Measurements from ENCODE around the gene RANBP10. TPM values are rescaled to one million over a fixed set of nuclear protein-coding genes. Genes with fewer than 3 reads are reported as not detected.

RANBP10 gene
- total RNA-seq, 1 experiment from 2014 or later = 1.8 TPM

DNA sequence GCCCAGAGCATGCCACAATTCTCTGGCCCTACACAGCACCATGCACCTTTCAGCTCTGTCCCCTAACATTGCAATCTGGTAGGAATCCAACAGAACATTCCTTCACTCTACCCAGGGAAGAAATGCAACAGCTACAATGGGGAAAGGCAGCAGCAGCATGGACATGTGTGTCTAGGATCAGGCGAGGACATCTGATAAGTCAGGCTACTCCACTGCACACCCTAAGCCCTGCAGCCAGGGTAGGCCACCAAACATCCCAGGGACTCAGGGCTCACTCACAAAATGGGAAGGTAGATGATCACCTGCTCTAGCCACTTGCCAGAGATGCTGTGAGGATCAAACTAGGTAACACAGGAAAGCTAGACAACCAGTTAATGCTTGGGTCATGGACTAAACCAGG is 5.1 kb downstream of the RANBP10 start:
- Histone ChIP-seq H3K27me3 (no peaks in the 10 kb centered on the region), H3K4me3 (no peak overlapping the region), H3K9me3 (no peaks in the 10 kb centered on the region), H3K36me3 (no peaks in the 10 kb centered on the region; the same call in 1 of the 2 replicates)
- DNase-seq = no peak

DNA sequence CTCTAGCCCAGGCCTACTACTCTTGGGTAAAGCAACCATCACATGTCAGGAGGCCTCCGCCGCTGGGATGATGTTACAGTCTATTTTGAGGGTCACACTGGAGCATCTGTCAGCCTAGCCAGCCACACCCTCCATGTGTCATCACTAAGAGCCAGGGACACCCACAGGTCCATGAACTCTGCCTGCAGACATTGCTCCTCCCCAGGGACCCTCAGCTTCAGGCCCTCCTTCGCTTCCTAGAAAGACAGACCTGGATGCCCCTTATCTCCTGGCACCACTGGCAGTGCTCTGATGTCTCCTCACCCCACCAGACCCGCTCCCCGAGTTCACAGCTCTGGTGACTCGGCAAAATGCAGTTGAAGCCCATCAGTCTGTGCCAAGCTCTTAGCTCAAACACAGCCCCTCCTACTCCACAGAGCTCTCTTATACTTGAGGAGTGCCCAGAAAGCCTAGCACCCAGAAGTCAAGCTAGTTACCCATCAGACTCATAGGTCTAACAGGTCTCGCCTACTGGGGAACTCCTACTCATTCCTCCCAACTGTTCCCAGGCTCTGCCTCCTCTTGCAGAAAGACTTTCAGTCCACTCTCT is 5.9 kb downstream of the RANBP10 start:
- Histone ChIP-seq H3K4me3 (no peak overlapping the region), H3K9me3 (no peaks in the 10 kb centered on the region), H3K27me3 (no peaks in the 10 kb centered on the region), H3K36me3 (no peaks in the 10 kb centered on the region; the same call in 1 of the 2 replicates)
- DNase-seq = no peak

DNA sequence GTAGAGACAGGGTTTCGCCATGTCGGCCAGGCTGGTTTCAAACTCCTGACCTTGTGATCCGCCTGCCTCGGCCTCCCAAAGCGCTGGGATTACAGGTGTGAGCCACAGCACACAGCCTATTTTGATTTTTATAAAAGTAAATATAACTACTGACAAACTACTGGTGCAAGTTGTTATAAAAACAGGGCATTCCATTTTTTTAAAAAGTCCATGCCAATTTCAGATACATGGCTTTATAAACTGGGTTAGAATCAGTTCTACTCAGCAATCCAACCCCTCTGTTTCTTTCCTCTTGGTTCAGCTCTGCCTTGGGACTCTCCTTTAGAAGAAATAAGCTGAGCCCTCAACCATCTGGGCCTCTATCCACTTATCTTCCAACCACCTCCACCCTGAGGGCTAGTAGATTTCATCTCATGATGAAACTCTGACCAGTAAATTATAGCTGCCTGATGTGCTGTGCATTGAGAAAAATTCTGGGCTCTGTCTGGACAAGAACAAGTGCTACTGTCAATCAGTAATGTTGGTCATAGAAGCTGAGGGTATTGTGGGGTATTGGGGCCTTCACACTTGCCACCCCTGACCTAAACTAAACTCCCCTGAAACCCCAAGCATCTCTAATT is 10.2 kb downstream of the RANBP10 start:
- no peak for DNase-seq
- Histone ChIP-seq H3K36me3 (no peaks in the 10 kb centered on the region), H3K27me3 (no peaks in the 10 kb centered on the region), H3K4me3 (no peak overlapping the region), H3K9me3 (no peaks in the 10 kb centered on the region)

DNA sequence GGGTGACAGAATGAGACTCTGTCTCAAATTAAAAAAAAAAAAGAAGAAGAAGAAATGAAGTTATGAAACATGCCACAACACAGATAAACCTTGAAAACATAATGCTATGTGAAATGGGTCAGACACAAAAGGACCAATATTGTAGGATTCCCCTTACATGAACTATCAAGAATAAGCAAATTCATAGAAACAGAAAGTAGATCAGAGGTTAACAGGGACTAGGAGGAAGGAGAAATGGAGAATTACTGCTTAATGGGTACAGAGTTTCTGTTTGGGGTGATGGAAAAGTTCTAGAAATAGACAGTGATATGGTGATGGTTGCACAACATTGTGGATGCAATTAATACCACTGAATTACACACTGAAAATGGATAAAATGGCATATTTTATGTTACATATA is 16.3 kb downstream of the RANBP10 start:
- H3K27me3 ChIP-seq = no peaks in the 10 kb centered on the region
- no peak for DNase-seq
- H3K4me3 ChIP-seq = no peak overlapping the region
- no peaks in the 10 kb centered on the region for H3K9me3 ChIP-seq
- no peaks in the 10 kb centered on the region for H3K36me3 ChIP-seq

DNA sequence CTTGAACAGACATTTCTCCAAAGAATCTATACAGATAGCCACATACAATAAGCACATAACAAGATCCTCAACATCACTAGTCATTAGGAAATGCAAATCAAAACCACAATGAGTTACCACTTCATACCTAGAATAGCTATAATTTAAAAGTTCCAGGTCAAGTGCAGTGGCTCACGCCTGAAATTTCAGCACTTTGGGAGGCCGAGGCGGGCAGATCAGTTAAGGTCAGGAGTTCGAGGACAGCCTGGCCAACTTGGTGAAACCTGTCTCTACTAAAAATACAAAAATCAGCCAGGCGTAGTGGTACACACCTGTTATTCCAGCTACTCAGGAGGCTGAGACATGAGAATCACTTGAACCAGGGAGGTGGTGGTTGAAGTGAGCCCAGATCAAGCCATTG is 19.9 kb downstream of the RANBP10 start:
- DNase-seq = no peak
- no peaks in the 10 kb centered on the region for H3K27me3 ChIP-seq
- H3K9me3 ChIP-seq = no peaks in the 10 kb centered on the region
- no peaks in the 10 kb centered on the region for H3K36me3 ChIP-seq
- H3K4me3 ChIP-seq = no peak overlapping the region

DNA sequence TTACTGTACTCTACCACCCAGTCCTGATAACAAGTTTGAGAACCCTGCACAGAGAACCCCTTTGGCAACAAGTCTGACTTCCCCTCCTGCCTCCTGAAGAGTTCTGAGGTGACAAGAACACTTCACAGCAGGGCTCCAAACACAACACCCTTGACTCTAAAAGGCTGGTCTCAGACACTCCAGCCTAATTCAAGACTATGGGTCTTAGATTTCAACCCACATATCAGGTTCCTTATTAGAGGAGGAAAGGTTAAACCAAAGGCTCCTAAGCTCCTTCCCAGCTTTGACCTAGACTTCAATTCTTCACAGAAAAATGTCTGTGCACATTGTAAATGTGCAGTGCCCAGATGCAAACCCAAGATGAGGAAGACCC is 23.0 kb downstream of the RANBP10 start:
- Histone ChIP-seq H3K36me3 (no peaks in the 10 kb centered on the region), H3K4me3 (no peak overlapping the region)
- no peak for DNase-seq

DNA sequence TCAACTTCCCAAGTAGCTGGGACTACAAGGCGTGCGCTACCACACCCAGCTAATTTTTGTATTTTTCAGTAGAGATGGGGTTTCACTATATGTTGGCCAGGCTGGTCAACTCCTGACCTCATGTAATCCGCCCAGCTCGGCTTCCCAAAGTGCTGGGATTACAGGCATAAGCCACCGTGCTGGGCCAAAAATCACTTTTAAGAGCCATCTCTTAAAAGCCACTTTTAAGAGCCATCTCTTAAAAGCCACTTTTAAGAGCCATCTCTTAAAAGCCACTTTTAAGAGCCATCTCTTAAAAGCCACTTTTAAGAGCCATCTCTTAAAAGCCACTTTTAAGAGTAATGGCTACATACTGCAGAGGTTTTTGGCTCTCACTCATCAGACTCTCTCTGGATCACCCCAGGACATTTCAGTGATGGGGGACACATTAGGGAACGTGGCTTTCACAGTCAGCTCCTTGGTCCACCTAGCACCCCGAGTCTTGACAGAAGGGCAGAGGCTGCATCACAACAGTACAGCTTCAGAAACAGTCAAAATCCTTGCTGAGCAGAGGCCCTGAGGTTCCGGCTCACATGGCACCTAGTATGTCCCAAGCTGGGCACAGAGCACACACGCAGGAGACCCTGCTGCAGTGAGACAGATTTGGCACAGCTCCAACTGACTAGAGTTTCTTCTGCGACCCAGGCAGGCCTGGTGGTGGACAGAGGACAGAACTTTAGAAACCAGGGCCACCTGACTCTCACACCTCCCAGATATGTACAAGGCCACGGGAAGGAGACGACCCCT is 23.6 kb downstream of the RANBP10 start:
- Histone ChIP-seq H3K9me3 (no peaks in the 10 kb centered on the region), H3K36me3 (no peaks in the 10 kb centered on the region), H3K27me3 (no peaks in the 10 kb centered on the region), H3K4me3 (no peak overlapping the region)
- DNase-seq = no peak

More for the DNA sequence above, 23.0 kb downstream of the RANBP10 start:
- Histone ChIP-seq H3K9me3 (no peaks in the 10 kb centered on the region), H3K27me3 (no peaks in the 10 kb centered on the region)

DNA sequence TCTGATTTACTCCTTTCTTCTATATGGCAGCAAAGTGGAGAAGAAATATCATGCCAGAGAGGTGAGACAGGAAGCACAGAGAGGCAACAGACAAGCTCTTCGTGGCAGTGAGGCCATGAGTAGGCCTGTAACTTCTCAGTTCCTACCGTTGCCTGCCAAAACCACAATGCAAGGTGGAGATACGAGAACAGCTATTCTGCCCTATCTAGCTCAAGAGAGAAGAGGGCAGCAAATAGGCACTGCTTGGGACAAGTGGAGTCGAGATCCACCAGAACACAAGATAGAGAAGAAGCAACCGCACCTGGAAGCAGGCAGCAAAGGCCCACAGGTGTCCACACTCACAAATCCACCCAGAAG is 24.8 kb downstream of the RANBP10 start:
- Histone ChIP-seq H3K36me3 (no peaks in the 10 kb centered on the region), H3K9me3 (no peaks in the 10 kb centered on the region), H3K27me3 (no peaks in the 10 kb centered on the region), H3K4me3 (no peak overlapping the region)
- DNase-seq = no peak

DNA sequence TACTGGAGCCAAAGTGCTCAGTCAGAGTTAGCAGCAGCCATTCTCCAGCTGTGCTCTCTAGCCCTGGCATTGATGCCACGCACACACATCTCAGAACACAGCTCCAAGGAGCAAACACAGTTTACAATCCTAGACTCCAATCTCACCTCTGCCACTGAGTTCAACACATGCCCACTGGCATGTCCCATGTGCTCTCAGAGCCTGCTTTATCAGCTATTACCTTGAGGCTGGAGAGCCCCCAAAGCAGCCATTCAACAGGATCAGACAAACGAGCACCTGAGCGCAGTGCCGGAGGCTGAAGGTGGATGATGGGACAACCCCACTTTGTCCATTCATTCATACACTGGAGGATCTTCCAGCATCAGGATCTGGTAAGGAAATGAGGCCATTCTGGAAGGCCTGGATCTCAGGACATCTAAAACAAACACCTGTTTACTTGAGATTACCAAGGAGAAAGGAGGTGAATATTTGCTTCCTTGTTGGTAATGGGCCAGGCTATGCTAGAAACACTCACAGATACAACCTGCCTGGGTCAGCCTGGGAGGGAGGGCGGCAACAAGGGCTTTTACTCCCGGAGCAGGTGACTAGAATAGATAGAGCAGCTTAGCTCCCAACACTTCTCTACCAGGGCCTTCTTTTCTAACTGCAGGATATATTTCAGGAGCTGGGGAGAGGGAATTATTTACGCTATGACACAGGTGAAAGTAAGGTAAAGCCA is 25.4 kb downstream of the RANBP10 start:
- Histone ChIP-seq H3K9me3 (no peaks in the 10 kb centered on the region), H3K27me3 (no peaks in the 10 kb centered on the region), H3K4me3 (no peak overlapping the region), H3K36me3 (no peaks in the 10 kb centered on the region)
- DNase-seq = no peak

DNA sequence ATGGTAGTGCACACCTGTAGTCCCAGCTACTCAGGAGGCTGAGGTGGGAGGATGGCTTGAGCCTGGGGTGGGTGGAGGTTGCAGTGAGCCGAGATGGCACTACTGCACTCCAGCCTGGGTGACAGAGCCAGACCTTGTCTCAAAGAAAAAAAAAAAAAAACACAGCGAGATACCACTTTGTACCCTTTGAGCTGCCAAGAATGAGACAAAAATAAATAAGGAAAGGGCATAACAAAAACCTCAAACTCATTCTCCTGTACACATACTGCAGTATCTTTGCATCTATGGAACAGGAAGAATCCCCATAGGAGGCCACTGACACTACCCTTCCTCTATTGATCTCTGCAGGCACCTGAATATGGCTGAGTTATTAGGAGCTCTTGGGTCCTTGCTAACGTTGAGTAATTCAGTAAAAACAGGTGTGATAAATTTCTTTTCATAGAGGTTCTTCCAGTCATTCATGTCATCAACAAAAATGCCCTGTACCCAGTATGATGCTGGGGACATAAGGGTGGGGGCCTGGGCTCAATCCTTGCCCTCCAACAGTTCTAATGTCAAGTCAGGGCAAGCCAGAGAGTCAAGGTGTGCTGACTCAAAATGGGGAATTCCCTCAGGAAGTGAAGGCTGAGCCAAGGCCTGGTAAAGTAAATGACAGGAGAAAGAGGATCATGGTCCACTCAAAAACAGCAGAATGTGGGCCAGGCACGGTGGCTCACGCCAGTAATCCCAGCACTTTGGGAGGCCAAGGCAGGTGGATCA is 26.9 kb downstream of the RANBP10 start:
- Histone ChIP-seq H3K4me3 (no peak overlapping the region), H3K36me3 (no peaks in the 10 kb centered on the region)
- DNase-seq = no peak

DNA sequence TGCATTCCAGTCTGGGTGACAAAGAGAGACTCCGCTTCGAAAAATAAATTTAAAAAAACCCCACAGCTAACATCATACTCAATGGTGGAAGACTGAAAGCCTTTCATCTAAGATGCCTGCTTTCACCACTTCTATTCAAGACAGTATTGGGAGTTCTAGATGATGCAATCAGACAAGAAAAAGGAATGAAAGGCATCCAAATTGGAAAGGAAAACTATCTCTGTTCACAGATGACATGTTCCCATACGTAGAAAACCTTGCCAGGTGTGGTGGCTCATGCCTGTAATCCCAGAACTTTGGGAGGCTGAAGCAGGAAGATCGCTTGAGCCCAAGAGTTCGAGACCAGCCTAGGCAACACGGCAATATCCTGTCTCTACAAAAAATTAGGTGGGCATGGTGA is 31.1 kb downstream of the RANBP10 start:
- no peak for DNase-seq
- Histone ChIP-seq H3K4me3 (no peak overlapping the region), H3K9me3 (no peaks in the 10 kb centered on the region), H3K27me3 (no peaks in the 10 kb centered on the region), H3K36me3 (no peaks in the 10 kb centered on the region)

More for the DNA sequence above, 26.9 kb downstream of the RANBP10 start:
- no peaks in the 10 kb centered on the region for H3K27me3 ChIP-seq
- H3K9me3 ChIP-seq = no peaks in the 10 kb centered on the region

DNA sequence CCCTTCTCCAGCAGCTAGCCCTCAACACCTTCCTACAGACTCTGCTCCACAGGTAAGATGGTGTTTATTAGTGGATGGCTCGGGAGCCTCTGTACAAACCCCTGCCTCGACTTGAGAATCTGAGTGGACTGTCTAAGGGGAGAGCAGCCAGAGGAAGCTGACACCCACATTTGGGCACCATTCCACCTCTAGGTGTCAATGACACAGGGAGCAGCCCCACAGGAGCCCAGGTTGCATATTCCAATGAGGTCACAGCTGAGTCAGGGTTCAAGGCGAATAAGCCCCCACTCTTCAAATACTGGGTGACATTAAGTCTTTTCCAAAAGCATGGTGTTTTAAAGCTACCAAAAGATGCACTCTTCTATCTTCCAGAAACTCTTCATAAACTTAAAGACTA is 31.9 kb downstream of the RANBP10 start:
- DNase-seq = no peak
- H3K27me3 ChIP-seq = no peaks in the 10 kb centered on the region
- no peaks in the 10 kb centered on the region for H3K9me3 ChIP-seq
- no peak overlapping the region for H3K4me3 ChIP-seq
- H3K36me3 ChIP-seq = no peaks in the 10 kb centered on the region

DNA sequence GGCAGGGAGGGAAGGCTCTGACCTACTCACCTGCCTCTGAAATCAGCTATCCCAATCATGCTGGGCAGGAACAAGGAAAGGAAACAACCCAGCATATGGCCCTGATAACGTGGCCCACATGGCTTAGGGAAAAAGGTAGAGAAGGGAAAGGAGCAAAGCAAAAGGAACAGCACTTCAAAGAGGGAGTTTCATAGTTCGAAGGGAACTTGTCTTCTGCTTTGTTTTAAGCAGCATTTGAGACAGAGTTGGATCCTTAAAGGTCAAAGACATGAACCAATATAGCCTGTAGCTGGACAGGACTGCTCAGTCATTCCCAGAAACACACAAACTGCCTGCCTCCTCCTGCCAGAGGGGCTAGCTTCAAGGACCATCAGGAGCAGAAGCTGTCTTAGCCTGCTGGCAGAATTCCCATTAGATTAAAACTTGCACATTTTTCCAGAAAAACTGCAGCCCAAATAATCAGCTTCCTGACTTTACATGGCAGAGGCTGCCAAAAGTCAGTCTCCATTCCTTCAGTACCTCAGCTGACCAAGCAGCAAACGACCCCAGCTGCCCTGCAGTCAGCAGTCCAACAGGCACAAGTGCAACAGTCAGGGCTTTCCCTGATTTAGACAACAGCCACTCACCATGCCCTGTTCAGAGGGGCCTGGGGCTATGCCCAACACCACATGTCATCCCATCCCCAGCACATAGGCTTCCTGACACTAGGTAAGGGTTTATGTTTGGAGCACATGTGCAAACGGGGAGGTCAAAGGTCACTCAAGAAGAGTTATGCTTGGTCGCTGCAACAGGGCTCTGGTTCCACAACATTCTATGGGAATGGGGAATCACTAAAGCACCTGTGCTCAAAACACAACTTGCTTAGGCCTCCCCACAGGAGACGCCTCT is 32.5 kb downstream of the RANBP10 start:
- Histone ChIP-seq H3K4me3 (no peak overlapping the region), H3K9me3 (no peaks in the 10 kb centered on the region), H3K36me3 (no peaks in the 10 kb centered on the region), H3K27me3 (no peaks in the 10 kb centered on the region)
- DNase-seq = no peak

DNA sequence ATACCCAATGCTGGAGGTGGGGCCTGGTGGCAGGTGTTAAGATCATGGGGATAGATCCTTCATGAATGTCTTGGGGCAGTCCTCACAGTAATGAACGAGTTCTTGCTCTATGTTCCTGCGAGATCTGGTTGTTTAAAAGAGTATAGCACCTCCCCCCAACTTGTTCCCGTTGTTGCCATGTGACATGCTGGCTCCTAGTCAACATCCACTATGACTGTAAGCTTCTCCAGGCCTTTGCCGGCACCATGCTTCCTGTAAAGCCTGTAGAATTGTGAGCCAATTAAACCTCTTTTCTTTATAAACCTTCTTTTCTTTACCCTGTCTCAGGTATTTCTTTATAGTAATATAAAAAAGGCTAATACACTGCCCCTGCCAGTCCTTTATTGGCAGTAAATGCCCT is 33.3 kb downstream of the RANBP10 start:
- no peak overlapping the region for H3K4me3 ChIP-seq
- no peaks in the 10 kb centered on the region for H3K27me3 ChIP-seq
- no peaks in the 10 kb centered on the region for H3K36me3 ChIP-seq
- no peaks in the 10 kb centered on the region for H3K9me3 ChIP-seq
- DNase-seq = no peak

DNA sequence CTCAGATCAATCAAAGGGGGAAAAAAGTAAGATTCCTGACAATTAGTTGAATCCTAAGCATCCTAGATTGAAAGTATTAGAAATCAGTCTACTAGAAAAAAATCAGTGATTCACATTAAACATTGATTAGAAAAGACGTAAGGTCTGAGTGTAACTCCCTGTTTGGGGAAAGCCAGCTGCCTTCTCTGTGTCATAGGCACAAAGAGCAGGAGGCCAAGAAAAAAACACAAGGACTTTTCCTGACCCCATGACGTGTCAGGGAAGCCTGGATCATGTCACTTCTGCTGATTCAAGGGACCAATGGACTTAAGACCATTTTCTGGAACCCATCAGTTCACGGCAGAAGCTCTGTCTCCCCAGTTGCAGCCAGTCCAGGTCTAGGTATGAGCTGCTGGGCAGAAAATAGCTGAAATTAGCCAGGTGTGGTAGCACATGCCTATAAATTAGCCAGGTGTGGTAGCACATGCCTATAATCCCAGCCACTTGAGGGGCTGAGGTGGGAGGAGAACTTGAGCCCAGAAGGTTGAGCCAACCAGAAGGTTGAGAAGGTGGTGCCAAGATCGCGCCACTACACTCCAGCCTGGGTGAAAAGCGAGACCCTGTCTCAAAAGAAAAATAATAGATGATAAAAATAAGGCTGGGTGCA is 35.9 kb downstream of the RANBP10 start:
- H3K4me3 ChIP-seq = no peak overlapping the region
- H3K27me3 ChIP-seq = no peaks in the 10 kb centered on the region
- no peaks in the 10 kb centered on the region for H3K36me3 ChIP-seq
- no peaks in the 10 kb centered on the region for H3K9me3 ChIP-seq
- no peak for DNase-seq

All from MG63 (cell line).